GM19238 (cell line): ENCODE results near the gene COX6B2.

Source experiments
- DNase-seq: peaks from one replicate; pipeline ENCODE4 v3.0.0; 2011; ENCODE audit warnings: low spot score; ENCODE audit not compliant: insufficient read length

The COX6B2 gene

GRCh38 chr19:55362174-55362989 lies 7.9 kb upstream of the COX6B2 start:
- no peak for DNase-seq

- no peak for DNase-seq
Measured at GRCh38 chr19:55360902-55361301, 6.4 kb upstream of the COX6B2 start.

- DNase-seq = no peak
Measured at GRCh38 chr19:55358943-55359908, 4.7 kb upstream of the COX6B2 start.

GRCh38 chr19:55358493-55358892 lies 4.0 kb upstream of the COX6B2 start:
- DNase-seq = no peak

GRCh38 chr19:55355213-55355821 lies 798 bp upstream of the COX6B2 start:
- DNase-seq = no peak

- DNase-seq = peak; percentile 78
Measured at GRCh38 chr19:55353803-55354697, 469 bp downstream of the COX6B2 start.

- DNase-seq = no peak
Measured at GRCh38 chr19:55353356-55353802, 1.1 kb downstream of the COX6B2 start.

- no peak for DNase-seq
Measured at GRCh38 chr19:55352549-55353145, 1.9 kb downstream of the COX6B2 start.

GRCh38 chr19:55352040-55352439 lies 2.5 kb downstream of the COX6B2 start:
- no peak for DNase-seq

GRCh38 chr19:55350620-55351315 lies 3.8 kb downstream of the COX6B2 start:
- no peak for DNase-seq

- DNase-seq = no peak
Measured at GRCh38 chr19:55348317-55349034, 6.0 kb downstream of the COX6B2 start.

- no peak for DNase-seq
Measured at GRCh38 chr19:55347442-55348009, 7.0 kb downstream of the COX6B2 start.

GRCh38 chr19:55346725-55347441 lies 7.6 kb downstream of the COX6B2 start:
- DNase-seq = no peak

GRCh38 chr19:55345818-55346724 lies 8.4 kb downstream of the COX6B2 start:
- no peak for DNase-seq

- DNase-seq = no peak
Measured at GRCh38 chr19:55345101-55345817, 9.3 kb downstream of the COX6B2 start.

GRCh38 chr19:55344444-55344843 lies 10.1 kb downstream of the COX6B2 start:
- DNase-seq = no peak
